GM10847 (cell line): ENCODE data around the gene TACR1.

Experiments
- POLR2A ChIP-seq: IDR thresholded peaks from 2 replicates; pipeline ENCODE4 v1.6.1; 2011; ENCODE audit not compliant: insufficient read length; ENCODE audit errors: extremely low read depth

The TACR1 gene

GRCh38 chr2:75025633-75026380 lies 173.5 kb downstream of the TACR1 start:
- TF ChIP-seq POLR2A = no peak

GRCh38 chr2:75025216-75025615 lies 174.1 kb downstream of the TACR1 start:
- TF ChIP-seq POLR2A = no peak

GRCh38 chr2:75023666-75024455 lies 175.5 kb downstream of the TACR1 start:
- no peak for TF ChIP-seq POLR2A

GRCh38 chr2:75022516-75022915 lies 176.8 kb downstream of the TACR1 start:
- no peak for TF ChIP-seq POLR2A

GRCh38 chr2:75021672-75022071 lies 177.6 kb downstream of the TACR1 start:
- no peak for TF ChIP-seq POLR2A

- no peak for TF ChIP-seq POLR2A
Measured at GRCh38 chr2:75020476-75020875, 178.8 kb downstream of the TACR1 start.

- no peak for TF ChIP-seq POLR2A
Measured at GRCh38 chr2:75019790-75020189, 179.5 kb downstream of the TACR1 start.

GRCh38 chr2:75018162-75018561 lies 181.2 kb downstream of the TACR1 start:
- no peak for TF ChIP-seq POLR2A

GRCh38 chr2:75012080-75012479 lies 187.2 kb downstream of the TACR1 start:
- TF ChIP-seq POLR2A = no peak

GRCh38 chr2:75010571-75010970 lies 188.7 kb downstream of the TACR1 start:
- no peak for TF ChIP-seq POLR2A

- TF ChIP-seq POLR2A = no peak
Measured at GRCh38 chr2:75007819-75008218, 191.5 kb downstream of the TACR1 start.

- no peak for TF ChIP-seq POLR2A
Measured at GRCh38 chr2:75007061-75007460, 192.3 kb downstream of the TACR1 start.

GRCh38 chr2:75006041-75006440 lies 193.3 kb downstream of the TACR1 start:
- TF ChIP-seq POLR2A = no peak

- no peak for TF ChIP-seq POLR2A
Measured at GRCh38 chr2:75003773-75004172, 195.5 kb downstream of the TACR1 start.

- TF ChIP-seq POLR2A = no peak
Measured at GRCh38 chr2:75003276-75003675, 196.0 kb downstream of the TACR1 start.

- TF ChIP-seq POLR2A = no peak
Measured at GRCh38 chr2:75002007-75002406, 197.3 kb downstream of the TACR1 start.
